ENCODE measurements around the gene NOX5. TPM values are rescaled to one million over a fixed set of nuclear protein-coding genes. Genes with fewer than 3 reads are reported as not detected.

NOX5 gene
- total and polyA plus RNA-seq, 10 donors = 0.36 to 29.2 (median 13.5) TPM

GRCh38 chr15:69086427-69087204, 72.1 kb downstream of the NOX5 start:
- H3K27ac ChIP-seq = no peak overlapping the region
- intact Hi-C loops (cut with DNase I; ENCODE audit: low total_unique reads) = no loop called here
- H3K4me3 ChIP-seq = no peak overlapping the region
- H3K36me3 ChIP-seq = no peaks in the 10 kb centered on the region
- H3K4me1 ChIP-seq = peaks cover 3 to 25% (median 8%) of the 10 kb centered on the region in 6 donors
- WGBS, 5 donors = 76 to 88% (median 85%) methylated on average over 14 of the region's 14 CpGs
- no peak for DNase-seq
- peaks cover 0 to 14% (median 0%) of the 10 kb centered on the region in 7 donors for H3K27me3 ChIP-seq (replicated peaks in 1 of 7)
- no peak for TF ChIP-seq POLR2AphosphoS5 (IDR thresholded peaks at IDR 0.05)
- TF ChIP-seq CTCF (IDR thresholded peaks at IDR 0.05 in 8 of 11, conservative IDR thresholded peaks at IDR 0.05 in 3 of 11) = no peak
- TF ChIP-seq POLR2A (IDR thresholded peaks at IDR 0.05) = no peak
- H3K9me3 ChIP-seq = no peaks in the 10 kb centered on the region

- H3K4me1 ChIP-seq = peaks cover 0 to 17% (median 2%) of the 10 kb centered on the region in 6 donors
- H3K27me3 ChIP-seq (replicated peaks in 1 of 7) = peaks cover 0 to 14% (median 0%) of the 10 kb centered on the region in 7 donors
- no peak overlapping the region for H3K4me3 ChIP-seq
- intact Hi-C loops (cut with DNase I; ENCODE audit: low total_unique reads) = no loop called here
- WGBS, 5 donors = 80 to 93% (median 87%) methylated on average over 5 of the region's 5 CpGs
- no peak for TF ChIP-seq POLR2AphosphoS5 (IDR thresholded peaks at IDR 0.05)
- no peak for TF ChIP-seq POLR2A (IDR thresholded peaks at IDR 0.05)
- no peak for TF ChIP-seq CTCF (IDR thresholded peaks at IDR 0.05 in 8 of 11, conservative IDR thresholded peaks at IDR 0.05 in 3 of 11)
- DNase-seq = no peak
- no peak overlapping the region for H3K27ac ChIP-seq
- no peaks in the 10 kb centered on the region for H3K36me3 ChIP-seq
- no peaks in the 10 kb centered on the region for H3K9me3 ChIP-seq
Measured at GRCh38 chr15:69087366-69087976, 73.0 kb downstream of the NOX5 start.

- WGBS, 5 donors = 37 to 54% (median 41%) methylated on average over 10 of the region's 10 CpGs
- no peak overlapping the region for H3K27ac ChIP-seq
- intact Hi-C loops (cut with DNase I; ENCODE audit: low total_unique reads) = no loop called here
- no peak overlapping the region for H3K4me3 ChIP-seq
- no peak for DNase-seq
- peaks cover 0 to 14% (median 0%) of the 10 kb centered on the region in 7 donors for H3K27me3 ChIP-seq (replicated peaks in 1 of 7)
- no peak for TF ChIP-seq CTCF (IDR thresholded peaks at IDR 0.05 in 8 of 11, conservative IDR thresholded peaks at IDR 0.05 in 3 of 11)
- TF ChIP-seq POLR2AphosphoS5 (IDR thresholded peaks at IDR 0.05) = no peak
- TF ChIP-seq POLR2A (IDR thresholded peaks at IDR 0.05) = no peak
- no peaks in the 10 kb centered on the region for H3K36me3 ChIP-seq
- H3K9me3 ChIP-seq = no peaks in the 10 kb centered on the region
- peaks cover 0 to 7% (median 0%) of the 10 kb centered on the region in 6 donors for H3K4me1 ChIP-seq
Measured at GRCh38 chr15:69088300-69088965, 73.9 kb downstream of the NOX5 start.

- WGBS, 5 donors = 87 to 90% (median 90%) methylated on average over 5 of the region's 5 CpGs
- no peak overlapping the region for H3K4me3 ChIP-seq
Measured at GRCh38 chr15:69089258-69089657, 74.8 kb downstream of the NOX5 start.

More at GRCh38 chr15:69089258-69089657, 74.8 kb downstream of the NOX5 start:
- peaks cover 0 to 14% (median 0%) of the 10 kb centered on the region in 7 donors for H3K27me3 ChIP-seq (replicated peaks in 1 of 7)
- no peaks in the 10 kb centered on the region for H3K9me3 ChIP-seq
- DNase-seq = no peak
- H3K4me1 ChIP-seq = no peaks in the 10 kb centered on the region
- intact Hi-C loops (cut with DNase I; ENCODE audit: low total_unique reads) = no loop called here
- no peaks in the 10 kb centered on the region for H3K36me3 ChIP-seq
- TF ChIP-seq CTCF (IDR thresholded peaks at IDR 0.05 in 8 of 11, conservative IDR thresholded peaks at IDR 0.05 in 3 of 11) (no peak), POLR2A (IDR thresholded peaks at IDR 0.05) (no peak), POLR2AphosphoS5 (IDR thresholded peaks at IDR 0.05) (no peak)
- H3K27ac ChIP-seq = no peak overlapping the region
